HCT116 (cell line): ENCODE results near the gene DTNBP1. TPM values are rescaled to one million over a fixed set of nuclear protein-coding genes. Genes with fewer than 3 reads are reported as not detected.

Experiments used
- ATAC-seq: fragments of 200-7000 bp; cut with Tn5 transposase; 2 replicates; pipeline ENCODE4 v1.9.1; 2020; ENCODE audit warnings: mild to moderate bottlenecking, moderate library complexity
- BruUV-seq: library from RNA; stranded (reverse); fragments of 400-500 nt; replicated peaks from 2 replicates; lab custom pipeline; 2021; lab: Mats Ljungman, UMichigan
- CTCF ChIA-PET: fragments of 300-600 bp; sonication (Branson Sonifier 250); formaldehyde crosslinking; loops from one replicate; lab custom pipeline; 2021; ENCODE audit warnings: antibody characterized with exemption; lab: Charles Lee
- POLR2A ChIA-PET: fragments of 300-600, 350-600 bp; sonication (Branson Sonifier 250); formaldehyde crosslinking; loops from one replicate; lab custom pipeline; 2021; ENCODE audit warnings: antibody characterized with exemption; lab: Charles Lee
- RAD21 ChIA-PET, 2 experiments: fragments of 300-600 bp; sonication (Branson Sonifier 250); formaldehyde crosslinking; loops; one replicate each; lab custom pipeline; 2023; ENCODE audit warnings: low total read pairs in 2 of 2; ENCODE audit not compliant: uncharacterized antibody in 2 of 2, unreplicated experiment in 2 of 2, low non-redundant PET in 1 of 2; lab: Charles Lee
- DNase-seq: peaks from one replicate; pipeline ENCODE4 v3.0.0-alpha.2; 2010; ENCODE audit warnings: low read depth, low spot score
- H2AFZ ChIP-seq: fragments of 200-600 bp; shearing (Covaris generic), sonication (generic); 2 replicates; pipeline ENCODE4 v1.6.1; 2017; ENCODE audit warnings: low read depth, mixed run types, mixed read lengths, antibody characterized with exemption, low read length; ENCODE audit not compliant: poor library complexity, severe bottlenecking
- H3K27ac ChIP-seq: 2 replicates; pipeline ENCODE4 v1.5.1; 2012; ENCODE audit warnings: low read depth, low read length
- H3K27me3 ChIP-seq: fragments of 200-600 bp; sonication (generic); 2 replicates; pipeline ENCODE4 v1.6.1; 2016; ENCODE audit warnings: mixed run types, low read length, mixed read lengths; ENCODE audit not compliant: insufficient read depth
- H3K36me3 ChIP-seq, 2 experiments: fragments of 200-500 bp in 1 of 2; fragments of 200-600 bp in 1 of 2; sonication (Bioruptor generic) in 1 of 2; sonication (generic) in 1 of 2; 2 replicates each; pipeline versions ENCODE4 v1.5.1 to v1.6.1; 2014 to 2016; ENCODE audit warnings: low read length in 2 of 2, inconsistent platforms in 1 of 2, mixed read lengths in 1 of 2, mixed run types in 1 of 2; ENCODE audit not compliant: insufficient read depth in 2 of 2, control insufficient read depth in 1 of 2
- H3K4me1 ChIP-seq, 2 experiments: fragments of 200-600 bp in 1 of 2; sonication (generic) in 1 of 2; 2 replicates each; pipeline versions ENCODE4 v1.5.1 to v1.6.1; 2012 to 2017; ENCODE audit warnings: low read length in 2 of 2, inconsistent platforms in 1 of 2, mild to moderate bottlenecking in 1 of 2, mixed read lengths in 1 of 2, mixed run types in 1 of 2, moderate library complexity in 1 of 2; ENCODE audit not compliant: insufficient read depth in 2 of 2, control insufficient read depth in 1 of 2
- H3K4me2 ChIP-seq: fragments of 200-600 bp; sonication (generic); 2 replicates; pipeline ENCODE4 v1.6.1; 2017; ENCODE audit warnings: mixed run types, low read length, mixed read lengths
- H3K4me3 ChIP-seq, 2 experiments: fragments of 200-600 bp in 1 of 2; sonication (generic) in 1 of 2; replicated peaks in 1 of 2; 2 replicates each; pipeline ENCODE4 v1.5.1; 2011 to 2016; ENCODE audit warnings: low read length in 2 of 2, control low read depth in 1 of 2, low read depth in 1 of 2, mild to moderate bottlenecking in 1 of 2, mixed read lengths in 1 of 2, mixed run types in 1 of 2
- H3K79me2 ChIP-seq: fragments of 200-600 bp; sonication (generic); 2 replicates; pipeline ENCODE4 v1.6.1; 2017; ENCODE audit warnings: mild to moderate bottlenecking, mixed run types, low read length, moderate library complexity, mixed read lengths; ENCODE audit not compliant: insufficient read depth
- H3K9ac ChIP-seq: fragments of 200-600 bp; sonication (generic); 2 replicates; pipeline ENCODE4 v1.6.1; 2016; ENCODE audit warnings: low read length, mixed read lengths
- H3K9me2 ChIP-seq: fragments of 200-600 bp; sonication (generic), shearing (Covaris generic); 2 replicates; pipeline ENCODE4 v1.6.1; 2017; ENCODE audit warnings: mixed run types, mild to moderate bottlenecking, moderate library complexity; ENCODE audit not compliant: insufficient read depth
- H3K9me3 ChIP-seq, 2 experiments: fragments of 200-500 bp in 1 of 2; fragments of 200-600 bp in 1 of 2; sonication (Bioruptor generic) in 1 of 2; sonication (generic) in 1 of 2; 2 replicates each; pipeline ENCODE4 v1.6.1; 2014 to 2017; ENCODE audit warnings: low read length in 2 of 2, mixed read lengths in 2 of 2, inconsistent platforms in 1 of 2, low read depth in 1 of 2, mild to moderate bottlenecking in 1 of 2, mixed run types in 1 of 2, moderate library complexity in 1 of 2; ENCODE audit not compliant: control insufficient read depth in 1 of 2, insufficient read depth in 1 of 2
- H4K20me1 ChIP-seq: fragments of 200-600 bp; sonication (generic), shearing (Covaris generic); 2 replicates; pipeline ENCODE4 v1.6.1; 2017; ENCODE audit warnings: mixed run types, mild to moderate bottlenecking, moderate library complexity; ENCODE audit not compliant: insufficient read depth
- ATF3 ChIP-seq: IDR thresholded peaks from 2 replicates; pipeline ENCODE4 v1.6.1; 2012
- CEBPB ChIP-seq: IDR thresholded peaks from 2 replicates; pipeline ENCODE4 v1.6.1; 2012; ENCODE audit warnings: low read depth
- EGR1 ChIP-seq: IDR thresholded peaks from 2 replicates; pipeline ENCODE4 v1.6.1; 2012; ENCODE audit warnings: low read depth
- EZH2phosphoT487 ChIP-seq: fragments of 200-600 bp; IDR thresholded peaks from 2 replicates; pipeline ENCODE4 v1.6.1; 2018; ENCODE audit warnings: antibody characterized with exemption, borderline replicate concordance
- FOSL1 ChIP-seq: IDR thresholded peaks from 2 replicates; pipeline ENCODE4 v1.6.1; 2012; ENCODE audit warnings: low read depth
- JUND ChIP-seq: IDR thresholded peaks from 2 replicates; pipeline ENCODE4 v1.6.1; 2012
- POLR2A ChIP-seq: IDR thresholded peaks from 2 replicates; pipeline ENCODE4 v1.7.0; 2011; ENCODE audit warnings: borderline replicate concordance; ENCODE audit not compliant: insufficient read depth, insufficient read length; ENCODE audit errors: extremely low read depth
- RAD21 ChIP-seq: IDR thresholded peaks from 2 replicates; pipeline ENCODE4 v1.6.1; 2012; ENCODE audit warnings: low read depth, mild to moderate bottlenecking
- SIN3A ChIP-seq: IDR thresholded peaks from 2 replicates; pipeline ENCODE4 v1.6.1; 2012; ENCODE audit warnings: low read depth
- SP1 ChIP-seq: IDR thresholded peaks from 2 replicates; pipeline ENCODE4 v1.6.1; 2012; ENCODE audit warnings: low read depth
- TCF7L2 ChIP-seq: IDR thresholded peaks from 2 replicates; pipeline ENCODE4 v1.7.0; 2011; ENCODE audit warnings: borderline replicate concordance, inconsistent platforms; ENCODE audit not compliant: insufficient read depth, insufficient read length; ENCODE audit errors: extremely low read depth
- YY1 ChIP-seq: IDR thresholded peaks from 2 replicates; pipeline ENCODE4 v1.6.1; 2011; ENCODE audit warnings: low read length, low read depth, moderate library complexity, mild to moderate bottlenecking; ENCODE audit not compliant: insufficient replicate concordance; ENCODE audit errors: extremely low read depth
- ZFX ChIP-seq: fragments of 450-650 bp; IDR thresholded peaks from 2 replicates; pipeline ENCODE4 v1.6.1; 2017
- ZNF274 ChIP-seq: fragments of 200-500 bp; sonication (Bioruptor generic); IDR thresholded peaks from 2 replicates; pipeline ENCODE4 v1.6.1; 2014; ENCODE audit warnings: mild to moderate bottlenecking, low read depth, low read length, inconsistent platforms
- intact Hi-C: fragments of 100-400 bp; cut with micrococcal nuclease; formaldehyde crosslinking; loops from 2 replicates; pipeline ENCODE4 v1.10.0; 2022
- total RNA-seq: library from RNA; stranded (reverse); gene quantifications from one replicate; pipeline ENCODE4 v1.2.1, GENCODE V29; 2021; ENCODE audit not compliant: unreplicated experiment
- TF ChIP-seq, protein P1 (sequence below): IDR thresholded peaks from 2 replicates; pipeline ENCODE4 v1.6.1; 2012; ENCODE audit warnings: low read depth
- TF ChIP-seq, protein P2 (sequence below): IDR thresholded peaks from 2 replicates; pipeline ENCODE4 v1.6.1; 2011; ENCODE audit warnings: mild to moderate bottlenecking, low read length, moderate library complexity; ENCODE audit not compliant: insufficient replicate concordance; ENCODE audit errors: extremely low read depth

The DTNBP1 gene
- total RNA-seq, 1 experiment from 2014 or later = 16.7 TPM

- no peak for DNase-seq
- Histone ChIP-seq H3K9me2 (no peaks in the 10 kb centered on the region), H3K9me3 (no peaks in the 10 kb centered on the region), H3K4me2 (no peak overlapping the region), H3K27ac (no peak overlapping the region), H3K9ac (no peak overlapping the region), H3K4me1 (peaks cover 0 to 7% of the 10 kb centered on the region in 2 experiments; a peak in 1 of 4 replicates), H4K20me1 (no peaks in the 10 kb centered on the region), H2AFZ (no peak overlapping the region), H3K4me3 (no peak overlapping the region), H3K27me3 (no peaks in the 10 kb centered on the region), H3K79me2 (no peaks in the 10 kb centered on the region), H3K36me3 (no peaks in the 10 kb centered on the region)
- ATAC-seq = no peak
- intact Hi-C loops = no loop called here
- no TSS peak for BruUV-seq
- ChIA-PET CTCF (no interaction called here), RAD21 (no interaction called here), POLR2A (no interaction called here)
- TF ChIP-seq EGR1 = no peak
- no peak for TF ChIP-seq ZFX
- no peak for TF ChIP-seq ZNF274
- TF ChIP-seq, protein P1, sequence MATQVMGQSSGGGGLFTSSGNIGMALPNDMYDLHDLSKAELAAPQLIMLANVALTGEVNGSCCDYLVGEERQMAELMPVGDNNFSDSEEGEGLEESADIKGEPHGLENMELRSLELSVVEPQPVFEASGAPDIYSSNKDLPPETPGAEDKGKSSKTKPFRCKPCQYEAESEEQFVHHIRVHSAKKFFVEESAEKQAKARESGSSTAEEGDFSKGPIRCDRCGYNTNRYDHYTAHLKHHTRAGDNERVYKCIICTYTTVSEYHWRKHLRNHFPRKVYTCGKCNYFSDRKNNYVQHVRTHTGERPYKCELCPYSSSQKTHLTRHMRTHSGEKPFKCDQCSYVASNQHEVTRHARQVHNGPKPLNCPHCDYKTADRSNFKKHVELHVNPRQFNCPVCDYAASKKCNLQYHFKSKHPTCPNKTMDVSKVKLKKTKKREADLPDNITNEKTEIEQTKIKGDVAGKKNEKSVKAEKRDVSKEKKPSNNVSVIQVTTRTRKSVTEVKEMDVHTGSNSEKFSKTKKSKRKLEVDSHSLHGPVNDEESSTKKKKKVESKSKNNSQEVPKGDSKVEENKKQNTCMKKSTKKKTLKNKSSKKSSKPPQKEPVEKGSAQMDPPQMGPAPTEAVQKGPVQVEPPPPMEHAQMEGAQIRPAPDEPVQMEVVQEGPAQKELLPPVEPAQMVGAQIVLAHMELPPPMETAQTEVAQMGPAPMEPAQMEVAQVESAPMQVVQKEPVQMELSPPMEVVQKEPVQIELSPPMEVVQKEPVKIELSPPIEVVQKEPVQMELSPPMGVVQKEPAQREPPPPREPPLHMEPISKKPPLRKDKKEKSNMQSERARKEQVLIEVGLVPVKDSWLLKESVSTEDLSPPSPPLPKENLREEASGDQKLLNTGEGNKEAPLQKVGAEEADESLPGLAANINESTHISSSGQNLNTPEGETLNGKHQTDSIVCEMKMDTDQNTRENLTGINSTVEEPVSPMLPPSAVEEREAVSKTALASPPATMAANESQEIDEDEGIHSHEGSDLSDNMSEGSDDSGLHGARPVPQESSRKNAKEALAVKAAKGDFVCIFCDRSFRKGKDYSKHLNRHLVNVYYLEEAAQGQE = no peak
- no peak for TF ChIP-seq SIN3A
- TF ChIP-seq, protein P2, sequence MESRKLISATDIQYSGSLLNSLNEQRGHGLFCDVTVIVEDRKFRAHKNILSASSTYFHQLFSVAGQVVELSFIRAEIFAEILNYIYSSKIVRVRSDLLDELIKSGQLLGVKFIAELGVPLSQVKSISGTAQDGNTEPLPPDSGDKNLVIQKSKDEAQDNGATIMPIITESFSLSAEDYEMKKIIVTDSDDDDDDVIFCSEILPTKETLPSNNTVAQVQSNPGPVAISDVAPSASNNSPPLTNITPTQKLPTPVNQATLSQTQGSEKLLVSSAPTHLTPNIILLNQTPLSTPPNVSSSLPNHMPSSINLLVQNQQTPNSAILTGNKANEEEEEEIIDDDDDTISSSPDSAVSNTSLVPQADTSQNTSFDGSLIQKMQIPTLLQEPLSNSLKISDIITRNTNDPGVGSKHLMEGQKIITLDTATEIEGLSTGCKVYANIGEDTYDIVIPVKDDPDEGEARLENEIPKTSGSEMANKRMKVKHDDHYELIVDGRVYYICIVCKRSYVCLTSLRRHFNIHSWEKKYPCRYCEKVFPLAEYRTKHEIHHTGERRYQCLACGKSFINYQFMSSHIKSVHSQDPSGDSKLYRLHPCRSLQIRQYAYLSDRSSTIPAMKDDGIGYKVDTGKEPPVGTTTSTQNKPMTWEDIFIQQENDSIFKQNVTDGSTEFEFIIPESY = no peak
- no peak for TF ChIP-seq POLR2A
- no peak for TF ChIP-seq RAD21
- TF ChIP-seq JUND = no peak
- no peak for TF ChIP-seq SP1
- TF ChIP-seq ATF3 = no peak
- TF ChIP-seq EZH2phosphoT487 = no peak
- no peak for TF ChIP-seq TCF7L2
- no peak for TF ChIP-seq CEBPB
- no peak for TF ChIP-seq FOSL1
- TF ChIP-seq YY1 = no peak
Observed at GRCh38 chr6:15557174-15557573, 105.7 kb downstream of the DTNBP1 start.
